Measurements from ENCODE around the gene UXS1.

UXS1 gene

DNA sequence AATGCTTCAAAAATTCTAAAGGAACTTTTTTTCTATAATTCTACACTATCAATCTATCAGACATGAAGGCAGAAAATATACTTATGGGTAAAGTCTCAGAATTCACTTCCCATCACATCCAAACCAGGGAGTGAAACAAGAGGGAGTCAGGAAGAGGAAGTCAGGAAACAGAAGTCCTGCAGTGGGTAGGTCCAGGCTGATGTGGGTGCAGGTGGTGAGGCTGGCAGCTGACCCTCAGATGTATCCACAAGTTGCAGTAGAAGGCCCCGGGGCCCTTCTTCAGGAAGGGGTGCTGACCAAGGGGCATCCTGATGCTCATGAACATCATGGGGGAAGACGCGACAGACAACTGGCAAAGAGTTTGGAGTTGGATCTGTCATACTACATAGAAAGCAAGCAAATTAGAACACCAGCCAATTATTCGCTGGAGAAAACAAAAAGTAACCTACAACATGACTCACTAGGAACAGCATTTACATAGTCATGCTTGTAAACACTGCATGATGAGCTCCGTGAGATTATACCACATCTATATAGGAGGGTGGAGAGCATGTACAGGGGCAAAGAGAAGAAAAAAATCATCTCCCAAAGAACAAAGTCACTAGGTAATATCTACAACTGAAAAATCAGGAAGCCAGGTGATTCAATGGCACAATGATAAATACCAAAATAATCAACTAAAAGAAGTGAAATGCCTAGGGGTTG lies 4.2 kb downstream of the UXS1 start:
- no peak for DNase-seq (ENCODE audit: low read depth in 2 of 3, low spot score in 2 of 3)

DNA sequence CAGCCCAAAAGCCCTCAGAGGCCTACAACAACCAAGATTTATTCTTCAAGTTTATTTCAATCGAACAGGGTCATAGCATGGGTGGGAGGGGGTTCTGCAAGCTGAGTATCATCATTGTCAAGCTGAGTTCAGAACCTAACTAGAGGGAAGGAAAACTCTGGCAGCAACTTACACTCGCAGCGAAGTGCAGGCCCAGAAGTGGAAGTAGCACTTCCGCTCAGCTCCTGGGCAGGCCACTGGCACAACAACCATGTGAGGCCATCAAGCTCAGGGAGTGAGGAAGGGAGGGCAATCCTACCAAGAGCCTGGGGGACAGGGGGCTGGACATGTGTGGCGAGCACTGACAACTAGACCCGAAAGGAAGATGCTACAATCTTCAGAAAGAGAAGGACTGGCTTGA lies 4.8 kb downstream of the UXS1 start:
- DNase-seq (ENCODE audit: low read depth in 2 of 3, low spot score in 2 of 3): no peak

- DNase-seq (ENCODE audit: low read depth in 2 of 3, low spot score in 2 of 3): no peak
These were observed 6.7 kb downstream of the UXS1 start for GRCh38 chr2:106187273-106187891.

- no peak for DNase-seq (ENCODE audit: low read depth in 2 of 3, low spot score in 2 of 3)
These were observed 8.5 kb downstream of the UXS1 start for GRCh38 chr2:106185475-106186184.

GRCh38 chr2:106184857-106185256 lies 9.2 kb downstream of the UXS1 start:
- no peak for DNase-seq (ENCODE audit: low read depth in 2 of 3, low spot score in 2 of 3)

DNA sequence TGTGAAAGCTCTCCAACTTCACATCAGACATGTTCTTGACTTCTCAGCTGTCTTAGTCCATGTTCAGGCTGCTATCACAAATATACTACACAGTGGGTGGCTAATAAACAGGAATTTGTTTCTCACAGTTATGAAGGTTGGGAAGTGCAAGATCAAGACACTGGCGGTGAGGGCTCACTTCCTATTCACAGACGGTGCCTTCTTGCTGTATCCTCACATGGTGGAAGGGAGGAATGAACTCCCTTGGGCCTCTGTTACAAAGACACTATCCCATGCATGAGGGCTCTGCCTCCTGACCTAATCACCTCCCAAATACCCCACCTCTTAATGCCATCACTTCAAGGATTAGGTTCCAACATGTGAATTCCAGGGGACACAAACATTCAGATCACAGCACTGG lies 9.7 kb downstream of the UXS1 start:
- no peak for DNase-seq (ENCODE audit: low read depth in 2 of 3, low spot score in 2 of 3)

DNA sequence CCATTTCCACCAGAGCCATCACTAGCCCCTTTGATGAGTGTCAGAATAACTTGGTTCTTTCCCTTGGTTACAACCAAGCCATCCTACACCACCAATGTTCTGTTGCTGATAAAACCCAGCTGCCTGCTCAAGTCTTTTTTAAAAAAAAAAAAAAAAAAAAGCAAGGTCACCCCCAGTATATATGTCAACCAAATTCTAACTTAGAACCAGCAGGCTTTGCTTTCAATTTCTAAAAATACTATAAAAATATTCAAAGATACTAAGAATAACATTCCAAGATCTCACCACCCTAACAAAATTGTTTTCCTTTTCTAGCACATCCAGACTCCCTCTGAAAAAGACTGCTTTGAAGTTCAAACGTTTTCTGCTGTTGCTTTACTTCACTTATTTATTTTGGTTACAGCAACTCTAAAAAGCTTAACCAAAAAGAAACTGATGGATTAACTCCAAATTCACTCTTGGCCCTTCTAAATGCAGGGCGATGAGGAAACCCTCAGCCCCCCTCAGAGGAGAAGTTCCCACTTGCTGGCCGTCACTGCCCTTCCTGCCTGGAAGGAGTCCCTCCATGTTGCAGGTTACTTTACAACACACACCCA lies 10.9 kb downstream of the UXS1 start:
- DNase-seq (ENCODE audit: low read depth in 2 of 3, low spot score in 2 of 3): no peak

DNA sequence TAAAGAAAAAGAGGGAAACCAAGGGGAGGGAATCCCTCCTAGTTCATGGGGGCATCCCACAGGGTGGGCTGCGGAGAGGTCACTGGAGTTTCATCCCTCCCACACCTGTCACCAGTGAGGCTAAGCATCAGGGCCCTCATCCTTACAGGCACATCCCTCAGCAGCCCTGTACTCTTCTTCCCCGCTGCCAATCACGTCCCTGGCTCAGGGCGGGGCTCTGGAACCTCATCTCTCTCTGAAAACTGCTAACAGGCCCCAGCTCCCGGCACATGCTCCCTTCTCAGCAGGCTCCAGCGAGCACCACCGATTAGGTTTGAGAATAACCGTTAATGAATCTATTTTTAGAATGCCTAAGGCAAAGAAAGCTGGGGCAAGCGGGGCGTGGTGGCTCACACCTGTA lies 13.0 kb downstream of the UXS1 start:
- no peak for DNase-seq (ENCODE audit: low read depth in 2 of 3, low spot score in 2 of 3)

GRCh38 chr2:106180602-106181001 lies 13.5 kb downstream of the UXS1 start:
- no peak for DNase-seq (ENCODE audit: low read depth in 2 of 3, low spot score in 2 of 3)

DNA sequence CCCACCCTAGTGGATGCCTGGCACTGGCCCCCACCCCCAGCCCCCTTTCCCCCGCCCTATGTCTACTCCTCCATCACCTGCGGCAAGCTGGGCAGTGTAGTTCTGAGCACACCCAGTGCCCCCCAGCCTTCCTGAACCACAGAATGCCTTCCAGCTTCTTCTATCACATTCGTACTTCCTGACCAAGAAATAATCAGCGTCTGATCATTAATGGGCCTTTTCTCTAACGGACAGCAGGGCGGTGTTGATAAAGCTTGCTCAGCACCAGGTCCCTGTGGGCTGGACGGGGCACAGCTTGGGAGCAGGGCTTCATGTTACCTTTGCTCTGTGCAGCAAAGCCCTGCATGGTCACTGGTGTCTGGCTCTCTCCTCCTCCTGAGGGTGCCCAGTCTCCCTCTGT lies 15.4 kb downstream of the UXS1 start:
- no peak for DNase-seq (ENCODE audit: low read depth in 2 of 3, low spot score in 2 of 3)

- DNase-seq (ENCODE audit: low read depth in 2 of 3, low spot score in 2 of 3): no peak
These were observed 16.5 kb downstream of the UXS1 start for GRCh38 chr2:106177581-106177980.

GRCh38 chr2:106176446-106177099 lies 17.5 kb downstream of the UXS1 start:
- no peak for DNase-seq (ENCODE audit: low read depth in 2 of 3, low spot score in 2 of 3)

- no peak for DNase-seq (ENCODE audit: low read depth in 2 of 3, low spot score in 2 of 3)
These were observed 18.8 kb downstream of the UXS1 start for GRCh38 chr2:106175086-106175850.

DNA sequence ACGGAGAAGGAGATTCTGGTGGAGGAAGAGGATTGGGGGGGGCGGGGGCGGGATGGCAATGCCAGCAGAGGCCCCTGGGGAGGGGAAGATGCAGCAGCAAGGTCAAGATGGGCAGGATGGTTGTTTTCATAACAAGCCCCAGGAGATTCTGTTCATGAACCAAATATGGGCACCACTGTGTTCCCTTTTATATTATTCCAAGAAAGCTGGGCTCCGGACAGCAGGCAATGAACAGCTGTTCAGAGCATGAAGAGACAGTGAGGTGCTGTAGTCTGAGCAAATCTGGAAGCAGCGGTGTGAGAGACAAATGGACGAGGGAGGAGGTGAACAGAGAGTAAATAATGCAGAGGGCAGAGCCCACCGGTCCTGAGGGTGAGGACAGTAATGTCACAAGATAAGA lies 20.0 kb downstream of the UXS1 start:
- no peak for DNase-seq (ENCODE audit: low read depth in 2 of 3, low spot score in 2 of 3)

GRCh38 chr2:106172649-106173048 lies 21.5 kb downstream of the UXS1 start:
- no peak for DNase-seq (ENCODE audit: low read depth in 2 of 3, low spot score in 2 of 3)

- DNase-seq (ENCODE audit: low read depth in 2 of 3, low spot score in 2 of 3): no peak
These were observed 25.4 kb downstream of the UXS1 start for GRCh38 chr2:106168657-106169056.

DNA sequence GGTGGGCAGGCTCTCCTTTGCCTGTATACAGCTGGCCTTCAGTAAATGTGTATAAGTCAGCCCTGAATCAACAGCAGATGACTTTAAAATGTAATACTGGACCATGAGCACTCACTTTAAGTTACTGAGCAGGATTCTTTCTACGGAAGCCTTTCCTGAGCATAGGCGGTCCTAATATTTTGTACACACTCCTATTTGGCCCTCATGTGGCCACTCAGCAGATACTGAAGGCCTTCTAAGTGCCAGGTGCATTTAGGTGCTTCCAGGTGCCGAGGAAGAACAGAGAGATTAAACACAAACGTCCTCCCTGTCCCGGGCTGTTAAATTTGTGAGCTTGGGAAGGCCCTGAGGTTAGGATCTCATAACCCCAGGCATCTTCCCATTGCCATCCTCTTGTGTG lies 27.0 kb downstream of the UXS1 start:
- no peak for DNase-seq (ENCODE audit: low read depth in 2 of 3, low spot score in 2 of 3)

DNA sequence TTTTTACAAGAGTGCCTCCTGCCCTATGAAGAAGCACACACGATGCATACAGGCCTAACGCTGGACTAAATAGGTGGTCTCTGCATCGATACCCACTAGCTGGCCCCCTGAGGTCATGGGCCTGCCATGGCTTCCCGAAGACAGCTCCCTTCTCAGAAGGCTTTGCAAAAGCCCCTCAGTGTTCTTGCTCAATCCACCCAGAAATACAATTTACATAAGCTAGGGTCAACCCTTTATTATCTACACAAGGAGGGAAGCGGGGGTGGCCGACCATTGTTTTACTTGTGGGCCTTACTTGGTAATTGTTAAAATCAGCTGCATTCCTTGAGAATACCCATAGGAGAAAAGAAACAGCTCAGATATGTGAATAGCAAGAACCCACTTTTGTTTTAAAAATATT lies 28.5 kb downstream of the UXS1 start:
- DNase-seq (ENCODE audit: low read depth in 2 of 3, low spot score in 2 of 3): no peak

- DNase-seq (ENCODE audit: low read depth in 2 of 3, low spot score in 2 of 3): no peak
These were observed 29.1 kb downstream of the UXS1 start for GRCh38 chr2:106165029-106165428.

GRCh38 chr2:106163948-106164545 lies 30.1 kb downstream of the UXS1 start:
- no peak for DNase-seq (ENCODE audit: low read depth in 2 of 3, low spot score in 2 of 3)
